Calu3 (cell line): ENCODE data around the gene IFNAR1. TPM values are rescaled to one million over a fixed set of nuclear protein-coding genes. Genes with fewer than 3 reads are reported as not detected.
"Not testable (repeated sequence)": the region's sequence is repeated elsewhere in the genome, so short reads cannot be mapped to it uniquely, and the experiment has no call there.

ENCODE experiments used
- BruUV-seq: library from RNA; stranded (reverse); fragments of 400-500 nt; replicated peaks from 2 replicates; lab custom pipeline; 2021; lab: Mats Ljungman, UMichigan
- CTCF ChIA-PET: fragments of 300-600 bp; sonication (Branson Sonifier 250); formaldehyde crosslinking; loops from one replicate; lab custom pipeline; 2022; ENCODE audit warnings: antibody characterized with exemption; lab: Charles Lee
- DNase-seq: peaks from one replicate; pipeline ENCODE4 v3.0.0; 2022
- H3K27ac Mint-ChIP-seq: one replicate; pipeline ENCODE4 v1.8.0; 2022; ENCODE audit warnings: mixed read lengths; ENCODE audit not compliant: unreplicated experiment
- H3K27me3 Mint-ChIP-seq: one replicate; pipeline ENCODE4 v1.8.0; 2022; ENCODE audit warnings: mixed read lengths; ENCODE audit not compliant: unreplicated experiment
- H3K36me3 Mint-ChIP-seq: one replicate; pipeline ENCODE4 v1.8.0; 2022; ENCODE audit warnings: mild to moderate bottlenecking, moderate library complexity, mixed read lengths; ENCODE audit not compliant: insufficient read depth, unreplicated experiment
- H3K4me1 Mint-ChIP-seq: one replicate; pipeline ENCODE4 v1.8.0; 2022; ENCODE audit warnings: mild to moderate bottlenecking, low read depth, mixed read lengths; ENCODE audit not compliant: unreplicated experiment
- H3K4me3 Mint-ChIP-seq: one replicate; pipeline ENCODE4 v1.8.0; 2022; ENCODE audit warnings: mild to moderate bottlenecking, low read depth, moderate library complexity, mixed read lengths; ENCODE audit not compliant: unreplicated experiment
- H3K9me3 Mint-ChIP-seq: one replicate; pipeline ENCODE4 v1.8.0; 2022; ENCODE audit warnings: low read depth, mixed read lengths; ENCODE audit not compliant: unreplicated experiment
- CTCF ChIP-seq: fragments of 200-600 bp; IDR thresholded peaks from one replicate; pipeline ENCODE4 v1.8.0; 2022; ENCODE audit warnings: antibody characterized with exemption; ENCODE audit not compliant: unreplicated experiment
- intact Hi-C: fragments of 100-400 bp; cut with micrococcal nuclease; formaldehyde crosslinking; loops from one replicate; pipeline ENCODE4 v1.10.0; 2022; ENCODE audit not compliant: unreplicated experiment
- total RNA-seq: library from RNA; stranded (reverse); gene quantifications from 2 replicates; pipeline ENCODE4 v1.2.3, GENCODE V29; 2022

The IFNAR1 gene
- total RNA-seq, 1 experiment from 2014 or later: 35.2 TPM

- CTCF ChIA-PET: interaction anchor here (0.6 to 2.5 kb wide), 23 partner anchors 9 to 578 kb away, joined by 3 to 24 read pairs (median 5); partner anchors contain the start of genes IFNAR1 and IL10RB
- BruUV-seq: no TSS peak
- Mint-ChIP-seq H3K4me3 (peak overlapping the region; percentile 0), H3K27me3 (no peaks in the 10 kb centered on the region), H3K36me3 (peaks cover 5% of the 10 kb centered on the region), H3K27ac (no peak overlapping the region), H3K4me1 (peaks cover 8% of the 10 kb centered on the region), H3K9me3 (no peaks in the 10 kb centered on the region)
- TF ChIP-seq CTCF: peak; percentile 67
- intact Hi-C loops: loop anchor here (2.0 kb wide), 2 partner anchors 52 to 84 kb away; no protein-coding TSS in a partner anchor
- peak; percentile 83 for DNase-seq
Measured at GRCh38 chr21:33360881-33361602, 36.3 kb downstream of the IFNAR1 start.

GRCh38 chr21:33362044-33362555 is 37.3 kb downstream of the IFNAR1 start:
- H3K4me3 Mint-ChIP-seq: peak overlapping the region; percentile 0

GRCh38 chr21:33363911-33364609 is 39.3 kb downstream of the IFNAR1 start:
- BruUV-seq, H3K4me1 Mint-ChIP-seq, H3K27me3 Mint-ChIP-seq, H3K9me3 Mint-ChIP-seq, CTCF ChIA-PET, H3K27ac Mint-ChIP-seq, H3K4me3 Mint-ChIP-seq, intact Hi-C loops, DNase-seq, H3K36me3 Mint-ChIP-seq: not testable (repeated sequence)

More at GRCh38 chr21:33362044-33362555, 37.3 kb downstream of the IFNAR1 start:
- no TSS peak for BruUV-seq
- Mint-ChIP-seq H3K4me1 (peaks cover 8% of the 10 kb centered on the region), H3K27ac (peak overlapping the region; percentile 33), H3K27me3 (no peaks in the 10 kb centered on the region), H3K36me3 (peaks cover under 1% of the 10 kb centered on the region), H3K9me3 (peaks cover under 1% of the 10 kb centered on the region)
- TF ChIP-seq CTCF: no peak
- intact Hi-C loops: no loop called here
- no peak for DNase-seq
- CTCF ChIA-PET: interaction anchor here (0.6 to 2.5 kb wide), 14 partner anchors 8 to 577 kb away, joined by 3 to 24 read pairs (median 7); no protein-coding TSS in a partner anchor

DNA sequence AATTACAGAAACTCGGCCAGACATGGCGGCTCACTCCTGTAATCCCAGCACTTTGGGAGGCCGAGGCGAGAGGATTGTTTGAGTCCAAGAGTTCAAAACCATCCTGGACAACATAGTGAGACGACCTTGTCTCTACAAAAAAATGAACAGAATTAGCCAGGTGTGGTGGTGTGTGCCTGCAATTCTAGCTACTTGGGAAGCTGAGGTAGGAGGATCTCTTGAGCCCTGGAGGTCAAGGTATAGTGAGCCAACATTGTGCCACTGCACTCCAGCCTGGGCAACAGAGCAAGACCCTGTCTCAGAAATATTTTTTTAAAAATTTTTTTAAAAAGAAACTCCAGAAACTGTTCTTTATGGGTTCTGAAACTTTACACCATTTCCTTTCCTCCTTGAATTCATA is 40.1 kb downstream of the IFNAR1 start:
- no peak overlapping the region for H3K27ac Mint-ChIP-seq
- no TSS peak for BruUV-seq
- CTCF ChIA-PET: no interaction called here
- TF ChIP-seq CTCF: no peak
- H3K9me3 Mint-ChIP-seq: peaks cover 5% of the 10 kb centered on the region
- intact Hi-C loops: no loop called here
- H3K4me3 Mint-ChIP-seq: no peak overlapping the region
- no peaks in the 10 kb centered on the region for H3K27me3 Mint-ChIP-seq
- peaks cover 8% of the 10 kb centered on the region for H3K4me1 Mint-ChIP-seq
- no peaks in the 10 kb centered on the region for H3K36me3 Mint-ChIP-seq
- DNase-seq: no peak
